ENCODE results near the gene SNX11.

SNX11 gene

GRCh38 chr17:48155889-48156611 lies 48.5 kb downstream of the SNX11 start:
- DNase-seq (ENCODE audit: low read depth), result no peak
- TF ChIP-seq POLR2A (IDR thresholded peaks at IDR 0.05; ENCODE audit: extremely low read depth, insufficient read length), result no peak
- no peak for TF ChIP-seq MYC (IDR thresholded peaks at IDR 0.05; ENCODE audit: low read depth, low read length)
- TF ChIP-seq MAX (IDR thresholded peaks at IDR 0.05; ENCODE audit: low read depth, low read length), result no peak
- TF ChIP-seq, protein P1, sequence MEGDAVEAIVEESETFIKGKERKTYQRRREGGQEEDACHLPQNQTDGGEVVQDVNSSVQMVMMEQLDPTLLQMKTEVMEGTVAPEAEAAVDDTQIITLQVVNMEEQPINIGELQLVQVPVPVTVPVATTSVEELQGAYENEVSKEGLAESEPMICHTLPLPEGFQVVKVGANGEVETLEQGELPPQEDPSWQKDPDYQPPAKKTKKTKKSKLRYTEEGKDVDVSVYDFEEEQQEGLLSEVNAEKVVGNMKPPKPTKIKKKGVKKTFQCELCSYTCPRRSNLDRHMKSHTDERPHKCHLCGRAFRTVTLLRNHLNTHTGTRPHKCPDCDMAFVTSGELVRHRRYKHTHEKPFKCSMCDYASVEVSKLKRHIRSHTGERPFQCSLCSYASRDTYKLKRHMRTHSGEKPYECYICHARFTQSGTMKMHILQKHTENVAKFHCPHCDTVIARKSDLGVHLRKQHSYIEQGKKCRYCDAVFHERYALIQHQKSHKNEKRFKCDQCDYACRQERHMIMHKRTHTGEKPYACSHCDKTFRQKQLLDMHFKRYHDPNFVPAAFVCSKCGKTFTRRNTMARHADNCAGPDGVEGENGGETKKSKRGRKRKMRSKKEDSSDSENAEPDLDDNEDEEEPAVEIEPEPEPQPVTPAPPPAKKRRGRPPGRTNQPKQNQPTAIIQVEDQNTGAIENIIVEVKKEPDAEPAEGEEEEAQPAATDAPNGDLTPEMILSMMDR (IDR thresholded peaks at IDR 0.05; ENCODE audit: low read depth, low read length), result no peak
- no peak overlapping the region for H3K4me3 ChIP-seq (ENCODE audit: low read depth, low read length)

GRCh38 chr17:48159232-48159631 lies 51.7 kb downstream of the SNX11 start:
- TF ChIP-seq MYC (IDR thresholded peaks at IDR 0.05; ENCODE audit: low read depth, low read length), result no peak
- TF ChIP-seq, protein P1 (IDR thresholded peaks at IDR 0.05; ENCODE audit: low read depth, low read length), result no peak
- TF ChIP-seq MAX (IDR thresholded peaks at IDR 0.05; ENCODE audit: low read depth, low read length), result no peak
- no peak overlapping the region for H3K4me3 ChIP-seq (ENCODE audit: low read depth, low read length)
- DNase-seq (ENCODE audit: low read depth), result no peak

DNA sequence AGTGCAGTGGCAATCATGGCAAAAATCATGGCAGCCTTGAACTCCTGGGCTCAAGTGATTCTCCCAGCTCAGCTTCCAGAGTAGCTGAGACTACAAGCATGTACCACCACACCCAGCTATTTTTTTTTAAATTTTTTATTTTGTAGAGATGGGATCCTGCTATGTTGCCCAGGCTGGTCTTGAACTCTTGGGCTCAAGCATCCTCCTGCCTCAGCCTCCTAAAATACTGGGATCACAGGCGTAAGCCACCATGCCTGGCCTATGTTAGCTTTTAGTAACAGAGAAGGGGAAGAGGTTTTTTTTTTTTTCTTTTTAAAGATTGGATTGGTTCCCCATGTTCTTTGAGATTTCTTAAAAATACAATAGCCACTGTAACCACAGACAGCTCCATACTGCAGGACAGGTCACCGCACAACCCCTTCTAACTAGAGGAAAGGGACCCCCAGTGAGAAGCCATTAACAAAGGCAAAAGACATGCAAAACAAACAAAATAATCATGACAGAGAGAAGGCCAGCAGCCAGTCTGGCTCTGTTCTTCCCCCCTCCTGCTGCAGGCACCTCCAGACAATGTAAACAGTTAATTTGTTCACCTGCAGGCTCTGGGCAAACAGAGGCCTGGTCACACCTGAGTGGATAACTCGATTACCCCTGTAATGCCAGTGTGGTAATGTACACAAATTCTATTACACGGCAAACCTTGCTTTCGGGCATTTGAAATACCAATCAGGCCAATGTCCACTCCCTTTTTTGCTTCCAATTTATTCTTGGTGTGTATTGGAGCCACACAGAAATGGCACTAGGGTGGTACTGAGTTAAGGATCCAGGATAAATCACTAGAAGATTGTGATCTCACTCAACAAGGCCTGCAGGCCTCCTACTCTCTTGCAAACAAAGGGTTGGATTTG lies 52.9 kb downstream of the SNX11 start:
- DNase-seq (ENCODE audit: low read depth), result no peak
- TF ChIP-seq MAX (IDR thresholded peaks at IDR 0.05; ENCODE audit: low read depth, low read length) (no peak), POLR2A (IDR thresholded peaks at IDR 0.05; ENCODE audit: extremely low read depth, insufficient read length) (no peak), MYC (IDR thresholded peaks at IDR 0.05; ENCODE audit: low read depth, low read length) (no peak)
- TF ChIP-seq, protein P1 (IDR thresholded peaks at IDR 0.05; ENCODE audit: low read depth, low read length), result no peak
- H3K4me3 ChIP-seq (ENCODE audit: low read depth, low read length), result no peak overlapping the region

DNA sequence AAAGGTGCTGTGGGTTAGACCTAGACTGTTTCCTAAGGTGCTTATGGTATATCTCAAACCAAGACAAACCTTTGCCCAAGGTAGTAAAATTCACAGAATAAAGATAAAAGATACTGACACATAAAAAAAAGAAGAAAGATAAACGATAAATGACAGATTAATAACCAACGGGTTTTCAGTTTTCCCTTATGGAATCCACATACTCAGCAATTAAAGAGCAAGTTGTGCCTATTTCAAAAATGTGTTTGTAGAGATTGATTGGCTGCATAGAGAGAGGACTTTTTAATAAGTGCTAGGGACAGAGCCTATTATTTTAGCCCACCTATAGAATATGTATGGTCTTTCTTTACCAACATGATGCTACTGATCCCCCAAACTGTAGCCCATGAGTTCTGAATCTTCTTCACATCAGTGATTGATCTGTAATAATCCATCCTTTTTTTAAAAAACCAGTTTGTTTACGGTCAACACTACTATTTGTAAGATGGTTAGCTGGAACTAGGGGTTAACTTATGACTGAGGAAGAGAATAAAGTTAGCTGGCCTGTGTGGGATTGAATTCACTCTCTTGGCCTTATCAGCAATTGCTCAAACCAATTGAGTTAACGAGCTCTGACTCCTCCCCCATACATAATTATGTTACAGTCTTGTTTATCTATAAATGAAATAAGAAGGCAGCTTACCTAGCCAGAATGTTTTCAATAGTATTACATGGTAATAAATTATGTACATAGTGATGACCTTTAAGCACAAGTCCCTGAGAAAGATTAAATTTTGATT lies 53.8 kb downstream of the SNX11 start:
- TF ChIP-seq, protein P1 (IDR thresholded peaks at IDR 0.05; ENCODE audit: low read depth, low read length), result no peak
- TF ChIP-seq MYC (IDR thresholded peaks at IDR 0.05; ENCODE audit: low read depth, low read length) (no peak), MAX (IDR thresholded peaks at IDR 0.05; ENCODE audit: low read depth, low read length) (no peak), POLR2A (IDR thresholded peaks at IDR 0.05; ENCODE audit: extremely low read depth, insufficient read length) (no peak)
- no peak overlapping the region for H3K4me3 ChIP-seq (ENCODE audit: low read depth, low read length)
- no peak for DNase-seq (ENCODE audit: low read depth)

DNA sequence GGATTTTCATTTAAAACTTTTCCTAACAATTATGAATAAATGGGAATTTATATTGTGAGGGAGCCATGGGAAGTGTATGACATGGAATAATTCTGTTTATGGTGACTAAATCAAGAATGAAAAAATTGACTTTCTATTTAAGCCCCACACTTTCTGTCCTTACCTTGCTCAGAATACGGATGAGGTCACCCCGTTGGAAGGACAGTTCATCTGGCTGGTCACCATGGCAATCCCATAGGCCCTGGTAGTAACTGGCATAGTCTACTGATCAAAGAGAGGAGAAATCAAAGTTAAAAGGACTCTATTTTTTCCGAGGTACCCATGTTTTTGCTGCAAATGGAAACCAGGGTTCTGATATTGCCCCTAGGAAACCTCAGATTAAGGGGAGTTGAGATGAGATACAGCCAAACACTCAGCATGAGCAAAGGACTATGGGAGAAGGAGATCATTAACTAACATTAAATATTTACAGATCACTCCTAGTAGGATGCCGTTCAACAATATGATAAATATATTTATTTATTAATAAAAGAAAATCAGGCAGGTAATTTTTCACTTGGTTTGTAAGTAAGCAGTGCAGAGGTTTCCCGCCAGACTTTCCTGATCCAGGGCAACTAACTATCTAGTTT lies 54.9 kb downstream of the SNX11 start:
- H3K4me3 ChIP-seq (ENCODE audit: low read depth, low read length), result no peak overlapping the region
- DNase-seq (ENCODE audit: low read depth), result no peak
- TF ChIP-seq, protein P1 (IDR thresholded peaks at IDR 0.05; ENCODE audit: low read depth, low read length), result no peak
